Hair follicle dermal papilla cell (primary cell): Measurements from ENCODE around the gene ZRSR2. TPM values are rescaled to one million over a fixed set of nuclear protein-coding genes. Genes with fewer than 3 reads are reported as not detected.

Experiments
- total RNA-seq: library from RNA; depleted of rRNA; stranded (reverse); fragments of >200 nt; gene quantifications from 2 replicates; pipeline ENCODE4 v1.2.3, GENCODE V29; 2012

Gene ZRSR2, protein sequence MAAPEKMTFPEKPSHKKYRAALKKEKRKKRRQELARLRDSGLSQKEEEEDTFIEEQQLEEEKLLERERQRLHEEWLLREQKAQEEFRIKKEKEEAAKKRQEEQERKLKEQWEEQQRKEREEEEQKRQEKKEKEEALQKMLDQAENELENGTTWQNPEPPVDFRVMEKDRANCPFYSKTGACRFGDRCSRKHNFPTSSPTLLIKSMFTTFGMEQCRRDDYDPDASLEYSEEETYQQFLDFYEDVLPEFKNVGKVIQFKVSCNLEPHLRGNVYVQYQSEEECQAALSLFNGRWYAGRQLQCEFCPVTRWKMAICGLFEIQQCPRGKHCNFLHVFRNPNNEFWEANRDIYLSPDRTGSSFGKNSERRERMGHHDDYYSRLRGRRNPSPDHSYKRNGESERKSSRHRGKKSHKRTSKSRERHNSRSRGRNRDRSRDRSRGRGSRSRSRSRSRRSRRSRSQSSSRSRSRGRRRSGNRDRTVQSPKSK
- total RNA-seq: 2.6 and 4.2 TPM in 2 replicates

DNA sequence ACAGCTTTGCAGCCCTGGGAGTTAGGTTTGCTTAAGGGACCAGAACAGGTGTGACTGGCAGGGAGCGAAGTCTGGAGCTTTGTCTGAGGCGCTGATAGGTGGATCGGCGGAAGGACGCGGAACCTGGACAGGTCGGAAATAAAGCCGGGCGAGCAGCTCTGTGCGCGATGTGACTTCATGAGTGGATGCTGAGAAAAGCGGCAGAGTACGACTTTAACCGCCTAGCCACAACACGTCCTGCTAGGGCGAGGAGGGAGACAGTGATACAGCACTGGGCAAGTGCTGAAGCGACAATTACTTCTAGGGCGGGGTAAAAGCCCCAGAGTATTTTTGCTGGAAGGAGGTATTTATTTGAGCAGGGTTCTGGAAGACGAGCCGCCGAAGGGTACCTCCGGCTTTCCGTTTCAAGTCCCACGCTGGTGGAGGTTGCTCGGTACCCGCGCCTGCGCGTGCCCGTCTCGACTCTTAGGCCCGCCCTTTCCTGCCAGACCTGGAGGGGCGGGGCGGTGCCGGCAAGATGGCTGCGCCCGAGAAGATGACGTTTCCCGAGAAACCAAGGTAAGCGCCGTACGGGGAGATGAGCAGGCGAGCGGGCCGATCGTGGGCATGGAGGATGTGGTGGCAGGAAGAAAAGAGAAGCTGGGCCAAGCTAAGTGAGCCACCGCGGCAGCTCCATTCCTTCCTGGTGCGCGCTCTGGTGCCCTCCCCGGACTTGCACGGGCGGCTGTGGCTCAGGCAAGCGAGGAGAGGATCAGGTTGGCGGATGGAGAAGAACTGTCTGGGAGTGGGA, at the start of gene ZRSR2:
TSS of gene ZRSR2 (plus strand) at position 506 of the 790 bp plus-strand sequence. CDS start at position 518, 12 bp downstream.

DNA sequence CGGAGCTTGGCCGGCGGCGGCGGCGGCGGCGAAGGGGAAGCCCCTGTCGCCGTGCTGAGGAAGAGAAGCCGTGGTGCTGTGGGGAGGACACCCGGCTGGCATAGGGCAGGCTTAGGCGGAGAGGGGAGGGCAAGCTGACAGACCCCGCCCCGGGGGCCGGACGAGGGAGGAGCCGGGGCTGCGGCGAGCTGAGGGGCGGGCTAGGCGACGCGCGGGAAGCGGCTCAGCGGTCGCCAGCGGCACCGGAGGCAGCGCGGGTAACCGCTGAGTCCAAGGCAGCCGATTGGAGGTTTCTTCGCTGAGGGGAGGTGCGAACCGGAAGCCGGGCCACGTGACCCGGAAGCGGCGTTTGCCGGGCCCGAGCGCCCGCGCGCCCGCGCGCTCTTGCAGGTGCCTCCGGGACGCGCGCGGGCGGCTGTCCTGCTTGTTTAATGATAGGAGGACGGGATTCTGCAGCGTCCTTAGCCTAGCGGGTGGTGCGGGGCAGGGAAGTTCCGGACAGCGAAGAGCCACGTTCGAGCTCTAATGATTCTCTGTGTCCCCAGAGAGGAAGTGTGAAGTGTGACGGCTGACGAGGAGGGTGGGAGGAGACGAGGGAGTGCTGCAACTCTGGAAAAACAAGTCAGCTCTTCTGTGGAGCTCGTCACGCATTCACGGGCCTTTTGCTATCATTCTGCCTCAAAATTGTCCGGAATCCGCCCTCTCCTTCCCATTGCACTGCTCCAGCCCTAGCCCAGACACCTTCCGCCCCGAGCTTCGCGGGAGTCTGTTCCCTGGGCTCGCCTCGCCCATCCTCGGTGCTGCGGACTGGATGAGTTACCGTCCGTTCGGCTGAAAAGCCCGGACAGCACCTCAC, 64.7 kb downstream of the ZRSR2 start, which contains the start of gene AP1S2:
TSS of gene AP1S2 (minus strand) at position 102 of the 856 bp plus-strand sequence. CDS start 2,289 bp downstream, outside the sequence.

Other genes starting within 250 kb of the ZRSR2 start
- gene ACE2, start 189.5 kb upstream of the ZRSR2 start, total RNA-seq: not detected in 2 replicates
- gene CLTRN, start 125.7 kb upstream of the ZRSR2 start, total RNA-seq: 0.24 TPM in 1 of 2 replicates, not detected in the other
- 36.6 and 47.4 TPM in 2 replicates for gene CA5B, start 52.2 kb upstream of the ZRSR2 start, total RNA-seq
- gene AP1S2, start 64.3 kb downstream of the ZRSR2 start, total RNA-seq: 69.6 and 104 TPM in 2 replicates